ENCODE results near the gene DAD1.
A peak's percentile ranks its signal among the peaks of the same experiment; 100 is the strongest.
"Not testable (repeated sequence)": the region's sequence is repeated elsewhere in the genome, so short reads cannot be mapped to it uniquely, and the experiment has no call there.

Gene DAD1

DNA sequence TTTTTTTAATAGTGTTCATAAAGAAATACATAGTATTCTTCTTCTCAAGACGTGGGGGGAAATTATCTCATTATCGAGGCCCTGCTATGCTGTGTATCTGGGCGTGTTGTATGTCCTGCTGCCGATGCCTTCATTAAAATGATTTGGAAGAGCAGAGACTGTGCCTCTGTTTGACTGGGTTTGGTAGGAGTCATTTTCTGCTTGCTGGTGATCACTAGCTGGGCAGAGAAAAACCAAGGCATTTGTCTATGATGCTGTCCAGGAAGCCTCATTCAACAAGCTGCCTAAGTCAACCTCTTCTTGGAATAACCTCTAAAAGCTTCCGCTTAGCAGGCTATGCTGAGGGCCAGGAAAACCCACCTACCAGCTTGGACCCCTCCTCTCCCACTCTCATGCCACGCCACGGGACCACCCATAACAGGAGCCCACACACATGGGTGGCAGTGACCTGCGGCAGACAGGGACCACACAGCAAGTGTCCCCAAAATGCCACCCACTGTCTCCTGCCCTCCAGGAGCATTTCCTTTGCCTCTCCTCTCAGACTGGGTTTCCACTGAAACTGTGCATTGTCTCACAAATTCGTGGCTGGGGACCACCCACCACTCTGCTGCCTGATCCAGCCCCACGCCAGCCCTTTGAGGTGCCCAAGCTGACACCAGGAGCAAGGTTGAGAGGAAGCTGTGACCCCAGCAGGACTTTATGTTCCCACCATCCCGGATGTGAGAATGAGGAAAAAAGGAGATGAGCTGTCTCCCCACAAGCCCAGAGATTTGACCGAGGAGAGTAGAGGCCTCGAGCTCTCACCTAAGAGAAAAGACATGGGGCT, 36.8 kb downstream of the DAD1 start:
- no peak for DNase-seq (ENCODE audit: low spot score)

DNA sequence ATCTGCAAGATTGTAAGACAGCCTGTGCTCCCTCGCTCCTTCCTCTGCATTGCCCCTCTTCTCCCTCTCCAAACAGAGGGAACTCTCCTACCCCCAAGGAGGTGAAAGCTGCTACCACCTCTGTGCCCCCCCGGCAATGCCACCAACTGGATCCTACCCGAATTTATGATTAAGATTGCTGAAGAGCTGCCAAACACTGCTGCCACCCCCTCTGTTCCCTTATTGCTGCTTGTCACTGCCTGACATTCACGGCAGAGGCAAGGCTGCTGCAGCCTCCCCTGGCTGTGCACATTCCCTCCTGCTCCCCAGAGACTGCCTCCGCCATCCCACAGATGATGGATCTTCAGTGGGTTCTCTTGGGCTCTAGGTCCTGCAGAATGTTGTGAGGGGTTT, 37.4 kb downstream of the DAD1 start:
- no peak for DNase-seq (ENCODE audit: low spot score)

DNA sequence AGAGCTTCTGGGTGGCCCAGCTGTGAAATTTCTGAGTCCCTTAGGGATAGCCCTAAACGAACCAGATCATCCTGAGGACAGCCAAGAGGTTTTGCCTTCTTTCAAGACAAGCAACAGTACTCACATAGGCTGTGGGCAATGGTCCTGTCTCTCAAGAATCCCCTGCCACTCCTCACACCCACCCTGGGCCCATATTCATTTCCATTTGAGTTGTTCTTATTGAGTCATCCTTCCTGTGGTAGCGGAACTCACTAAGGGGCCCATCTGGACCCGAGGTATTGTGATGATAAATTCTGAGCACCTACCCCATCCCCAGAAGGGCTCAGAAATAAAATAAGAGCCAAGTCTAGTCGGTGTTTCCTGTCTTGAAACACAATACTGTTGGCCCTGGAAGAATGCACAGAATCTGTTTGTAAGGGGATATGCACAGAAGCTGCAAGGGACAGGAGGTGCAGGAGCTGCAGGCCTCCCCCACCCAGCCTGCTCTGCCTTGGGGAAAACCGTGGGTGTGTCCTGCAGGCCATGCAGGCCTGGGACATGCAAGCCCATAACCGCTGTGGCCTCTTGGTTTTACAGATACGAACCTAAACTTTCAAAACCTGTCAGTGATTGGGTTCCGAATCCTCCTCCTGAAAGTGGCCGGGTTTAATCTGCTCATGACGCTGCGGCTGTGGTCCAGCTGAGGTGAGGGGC, 38.9 kb downstream of the DAD1 start:
- peak; percentile 22 for DNase-seq (ENCODE audit: low spot score)

DNA sequence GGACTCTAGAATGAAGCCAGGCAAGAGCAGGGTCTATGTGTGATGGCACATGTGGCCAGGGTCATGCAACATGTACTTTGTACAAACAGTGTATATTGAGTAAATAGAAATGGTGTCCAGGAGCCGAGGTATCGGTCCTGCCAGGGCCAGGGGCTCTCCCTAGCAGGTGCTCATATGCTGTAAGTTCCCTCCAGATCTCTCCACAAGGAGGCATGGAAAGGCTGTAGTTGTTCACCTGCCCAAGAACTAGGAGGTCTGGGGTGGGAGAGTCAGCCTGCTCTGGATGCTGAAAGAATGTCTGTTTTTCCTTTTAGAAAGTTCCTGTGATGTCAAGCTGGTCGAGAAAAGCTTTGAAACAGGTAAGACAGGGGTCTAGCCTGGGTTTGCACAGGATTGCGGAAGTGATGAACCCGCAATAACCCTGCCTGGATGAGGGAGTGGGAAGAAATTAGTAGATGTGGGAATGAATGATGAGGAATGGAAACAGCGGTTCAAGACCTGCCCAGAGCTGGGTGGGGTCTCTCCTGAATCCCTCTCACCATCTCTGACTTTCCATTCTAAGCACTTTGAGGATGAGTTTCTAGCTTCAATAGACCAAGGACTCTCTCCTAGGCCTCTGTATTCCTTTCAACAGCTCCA, 39.6 kb downstream of the DAD1 start:
- no peak for DNase-seq (ENCODE audit: low spot score)

DNA sequence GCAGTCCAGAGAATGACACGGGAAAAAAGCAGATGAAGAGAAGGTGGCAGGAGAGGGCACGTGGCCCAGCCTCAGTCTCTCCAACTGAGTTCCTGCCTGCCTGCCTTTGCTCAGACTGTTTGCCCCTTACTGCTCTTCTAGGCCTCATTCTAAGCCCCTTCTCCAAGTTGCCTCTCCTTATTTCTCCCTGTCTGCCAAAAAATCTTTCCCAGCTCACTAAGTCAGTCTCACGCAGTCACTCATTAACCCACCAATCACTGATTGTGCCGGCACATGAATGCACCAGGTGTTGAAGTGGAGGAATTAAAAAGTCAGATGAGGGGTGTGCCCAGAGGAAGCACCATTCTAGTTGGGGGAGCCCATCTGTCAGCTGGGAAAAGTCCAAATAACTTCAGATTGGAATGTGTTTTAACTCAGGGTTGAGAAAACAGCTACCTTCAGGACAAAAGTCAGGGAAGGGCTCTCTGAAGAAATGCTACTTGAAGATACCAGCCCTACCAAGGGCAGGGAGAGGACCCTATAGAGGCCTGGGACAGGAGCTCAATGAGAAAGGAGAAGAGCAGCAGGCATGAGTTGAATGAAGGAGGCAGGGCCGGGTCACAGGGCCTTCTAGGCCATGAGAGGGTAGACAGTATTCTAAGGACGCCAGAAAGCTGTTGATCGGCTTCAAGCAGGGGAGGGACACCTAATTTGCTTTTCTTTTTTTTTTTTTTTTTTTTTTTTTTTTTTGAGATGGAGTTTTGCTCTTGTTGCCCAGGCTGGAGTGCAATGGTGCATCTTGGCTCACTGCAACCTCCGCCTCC, 40.9 kb downstream of the DAD1 start:
- DNase-seq (ENCODE audit: low spot score) = no peak

DNA sequence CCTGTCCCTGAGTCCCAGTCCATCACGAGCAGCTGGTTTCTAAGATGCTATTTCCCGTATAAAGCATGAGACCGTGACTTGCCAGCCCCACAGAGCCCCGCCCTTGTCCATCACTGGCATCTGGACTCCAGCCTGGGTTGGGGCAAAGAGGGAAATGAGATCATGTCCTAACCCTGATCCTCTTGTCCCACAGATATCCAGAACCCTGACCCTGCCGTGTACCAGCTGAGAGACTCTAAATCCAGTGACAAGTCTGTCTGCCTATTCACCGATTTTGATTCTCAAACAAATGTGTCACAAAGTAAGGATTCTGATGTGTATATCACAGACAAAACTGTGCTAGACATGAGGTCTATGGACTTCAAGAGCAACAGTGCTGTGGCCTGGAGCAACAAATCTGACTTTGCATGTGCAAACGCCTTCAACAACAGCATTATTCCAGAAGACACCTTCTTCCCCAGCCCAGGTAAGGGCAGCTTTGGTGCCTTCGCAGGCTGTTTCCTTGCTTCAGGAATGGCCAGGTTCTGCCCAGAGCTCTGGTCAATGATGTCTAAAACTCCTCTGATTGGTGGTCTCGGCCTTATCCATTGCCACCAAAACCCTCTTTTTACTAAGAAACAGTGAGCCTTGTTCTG, 41.6 kb downstream of the DAD1 start:
- no peak for DNase-seq (ENCODE audit: low spot score)

DNA sequence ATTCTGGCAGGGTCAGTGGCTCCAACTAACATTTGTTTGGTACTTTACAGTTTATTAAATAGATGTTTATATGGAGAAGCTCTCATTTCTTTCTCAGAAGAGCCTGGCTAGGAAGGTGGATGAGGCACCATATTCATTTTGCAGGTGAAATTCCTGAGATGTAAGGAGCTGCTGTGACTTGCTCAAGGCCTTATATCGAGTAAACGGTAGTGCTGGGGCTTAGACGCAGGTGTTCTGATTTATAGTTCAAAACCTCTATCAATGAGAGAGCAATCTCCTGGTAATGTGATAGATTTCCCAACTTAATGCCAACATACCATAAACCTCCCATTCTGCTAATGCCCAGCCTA, 42.3 kb downstream of the DAD1 start:
- no peak for DNase-seq (ENCODE audit: low spot score)

DNA sequence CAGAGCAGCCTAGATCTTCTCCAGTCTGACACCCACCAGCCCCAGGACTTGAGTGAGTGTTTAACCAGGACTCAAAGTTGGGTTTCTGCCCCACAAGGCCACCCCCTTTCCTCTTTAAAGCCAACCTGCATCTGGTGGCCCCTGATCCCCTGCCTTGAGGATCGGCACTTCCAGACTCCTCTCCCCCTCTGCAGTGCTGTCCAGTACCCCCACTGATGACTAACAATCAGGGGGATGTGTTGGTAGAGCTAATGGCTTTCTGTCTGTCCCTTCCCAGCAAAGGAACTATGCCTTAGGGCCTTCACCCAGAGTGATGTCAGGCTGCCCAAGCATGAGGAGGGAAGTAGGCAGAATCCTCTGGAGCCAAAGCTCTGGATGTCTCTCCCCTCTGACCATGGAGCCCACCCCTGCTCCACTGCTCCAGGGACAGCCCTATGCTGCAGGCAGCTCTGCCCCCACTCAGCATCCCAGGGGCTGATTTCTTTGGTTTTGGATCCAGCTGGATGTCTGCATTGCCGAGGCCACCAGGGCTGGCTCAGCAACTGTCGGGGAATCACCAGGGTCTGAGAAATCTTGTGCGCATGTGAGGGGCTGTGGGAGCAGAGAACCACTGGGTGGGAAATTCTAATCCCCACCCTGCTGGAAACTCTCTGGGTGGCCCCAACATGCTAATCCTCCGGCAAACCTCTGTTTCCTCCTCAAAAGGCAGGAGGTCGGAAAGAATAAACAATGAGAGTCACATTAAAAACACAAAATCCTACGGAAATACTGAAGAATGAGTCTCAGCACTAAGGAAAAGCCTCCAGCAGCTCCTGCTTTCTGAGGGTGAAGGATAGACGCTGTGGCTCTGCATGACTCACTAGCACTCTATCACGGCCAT, 42.9 kb downstream of the DAD1 start:
- peak; percentile 17 for DNase-seq (ENCODE audit: low spot score)

DNA sequence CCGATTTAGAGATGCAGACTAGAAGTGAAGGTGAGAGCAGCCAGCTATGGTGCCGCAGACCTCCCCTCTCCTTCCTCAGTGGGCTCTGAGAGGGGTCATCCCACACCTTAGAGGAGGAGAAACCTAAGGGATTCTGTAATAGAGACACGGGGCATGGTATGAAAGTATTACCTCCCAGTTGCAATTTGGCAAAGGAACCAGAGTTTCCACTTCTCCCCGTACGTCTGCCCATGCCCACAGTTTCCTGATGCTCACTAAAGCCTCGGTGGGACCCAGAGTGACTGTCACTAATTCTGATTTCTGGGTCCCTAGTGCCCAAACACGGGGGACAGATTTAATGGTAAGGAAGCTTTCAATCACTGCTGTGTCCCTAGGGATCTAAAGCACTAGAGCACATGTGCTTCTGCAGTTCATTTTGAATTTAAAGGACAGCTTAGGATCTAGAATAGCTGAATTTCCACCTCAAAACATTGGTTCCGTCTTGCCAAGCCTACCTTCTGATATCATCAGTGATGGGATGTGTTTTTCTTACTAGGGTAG, 44.1 kb downstream of the DAD1 start:
- no peak for DNase-seq (ENCODE audit: low spot score)

DNA sequence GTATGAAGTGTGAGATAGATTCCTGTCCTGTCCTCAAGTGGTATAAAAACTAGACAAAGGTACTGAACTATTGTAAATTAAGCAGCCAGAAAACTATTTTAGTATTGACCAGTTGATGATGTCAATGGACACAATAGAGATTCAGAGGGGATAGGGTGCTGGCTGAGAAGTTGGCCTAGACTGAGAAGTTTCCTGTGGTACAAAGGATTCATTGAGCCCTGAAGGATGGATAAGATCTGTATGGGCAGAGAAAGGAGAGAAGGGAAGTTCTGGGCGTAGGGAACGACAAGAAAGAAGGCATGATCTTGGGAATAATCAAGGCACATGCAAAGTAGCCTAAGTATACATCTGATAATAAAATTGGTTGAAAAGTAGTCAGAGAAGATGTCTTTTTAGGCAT, 44.6 kb downstream of the DAD1 start:
- no peak for DNase-seq (ENCODE audit: low spot score)

DNA sequence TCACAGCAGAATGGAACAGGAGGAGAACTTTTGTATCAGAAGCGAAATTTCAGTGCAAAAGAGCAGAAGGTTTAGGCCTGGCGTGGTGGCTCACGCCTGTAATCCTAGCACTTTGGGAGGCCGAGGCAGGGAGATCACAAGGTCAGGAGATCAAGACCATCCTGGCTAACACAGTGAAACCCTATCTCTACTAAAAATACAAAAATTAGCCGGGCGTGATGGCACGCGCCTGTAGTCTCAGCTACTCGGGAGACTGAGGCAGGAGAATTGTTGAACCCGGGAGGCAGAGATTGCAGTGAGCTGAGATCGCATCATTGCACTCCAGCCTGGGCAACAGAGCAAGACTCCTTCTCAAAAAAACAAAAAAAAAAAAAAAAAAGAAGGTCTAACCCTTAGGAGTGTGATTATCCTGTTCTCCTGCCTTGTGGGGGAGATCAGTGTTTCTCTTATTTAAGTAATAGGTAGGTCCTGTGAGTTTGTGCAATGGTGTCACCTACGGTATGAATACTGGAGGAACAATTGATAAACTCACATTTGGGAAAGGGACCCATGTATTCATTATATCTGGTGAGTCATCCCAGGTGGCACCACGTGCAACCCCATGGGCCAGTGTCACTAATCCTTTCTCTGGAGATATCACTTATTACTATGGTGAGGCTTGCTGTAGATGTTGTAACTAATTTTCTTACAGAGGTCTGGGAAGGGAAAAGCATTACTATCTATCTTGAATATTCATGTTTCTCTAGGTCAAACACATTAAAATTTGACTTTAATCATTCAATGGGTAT, 45.3 kb downstream of the DAD1 start:
- not testable (repeated sequence) for DNase-seq (ENCODE audit: low spot score)

DNA sequence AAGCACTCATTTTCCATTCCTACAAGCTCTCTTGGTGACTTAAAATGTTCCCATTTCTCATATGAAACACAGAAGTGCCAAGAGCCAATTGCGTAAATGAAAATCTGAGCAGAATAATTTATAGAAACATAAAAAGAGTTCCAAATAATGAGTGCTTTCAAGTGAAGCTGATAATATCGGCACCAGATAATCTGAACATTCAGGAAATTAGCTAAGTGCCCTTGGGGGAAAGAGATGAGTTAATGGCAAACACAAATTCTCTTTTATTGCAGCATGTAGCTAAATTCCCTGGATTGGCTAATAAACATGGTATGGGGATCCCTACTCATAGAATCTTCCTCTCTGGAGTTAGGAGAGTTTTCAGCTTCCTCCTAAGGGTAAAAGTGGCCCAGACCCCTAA, 46.7 kb downstream of the DAD1 start:
- no peak for DNase-seq (ENCODE audit: low spot score)

DNA sequence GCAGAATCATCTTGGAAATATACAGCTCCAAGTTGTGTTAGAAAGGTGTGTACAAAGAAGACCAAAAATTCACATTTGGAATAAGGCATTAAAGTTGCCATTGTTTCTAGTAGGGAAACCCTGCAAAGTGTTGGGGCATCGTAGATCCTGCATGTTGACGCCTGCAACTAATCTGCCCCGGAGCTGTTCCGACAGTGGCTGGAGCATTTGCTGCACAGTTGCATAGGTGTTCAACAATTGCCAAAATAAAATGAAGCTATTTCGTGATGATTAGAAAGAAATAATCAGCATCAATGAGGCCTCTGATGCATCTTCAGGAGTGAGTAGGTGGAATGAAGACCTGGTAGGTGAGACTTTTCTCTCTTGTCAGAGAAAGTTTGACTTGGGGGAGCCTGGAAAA, 47.3 kb downstream of the DAD1 start:
- no peak for DNase-seq (ENCODE audit: low spot score)

DNA sequence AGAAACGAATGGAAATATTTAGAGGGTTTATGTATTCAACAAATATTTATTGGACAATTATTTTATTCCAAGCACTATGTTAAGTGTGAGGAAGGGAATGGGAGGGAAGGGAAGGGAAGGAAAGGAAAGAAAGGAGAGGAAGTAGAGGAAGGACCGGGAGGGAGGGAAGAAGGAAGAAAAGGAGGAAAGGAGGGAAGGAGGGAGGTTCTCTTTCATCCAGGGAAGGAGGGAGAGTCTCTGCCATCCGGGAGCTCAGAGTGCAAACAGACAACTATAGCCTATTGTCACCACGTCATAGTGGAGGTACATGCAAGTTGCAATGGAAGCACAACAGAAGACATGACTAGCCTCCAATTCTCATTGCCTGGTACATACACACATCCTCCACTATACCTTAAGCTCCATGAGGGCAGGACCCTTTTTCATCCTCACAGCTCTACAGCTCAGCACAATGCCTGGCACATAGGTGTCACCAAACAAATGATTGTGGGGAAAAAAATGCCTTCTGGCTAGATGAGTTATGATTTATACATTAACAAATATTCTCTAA, 48.1 kb downstream of the DAD1 start:
- DNase-seq (ENCODE audit: low spot score) = no peak

DNA sequence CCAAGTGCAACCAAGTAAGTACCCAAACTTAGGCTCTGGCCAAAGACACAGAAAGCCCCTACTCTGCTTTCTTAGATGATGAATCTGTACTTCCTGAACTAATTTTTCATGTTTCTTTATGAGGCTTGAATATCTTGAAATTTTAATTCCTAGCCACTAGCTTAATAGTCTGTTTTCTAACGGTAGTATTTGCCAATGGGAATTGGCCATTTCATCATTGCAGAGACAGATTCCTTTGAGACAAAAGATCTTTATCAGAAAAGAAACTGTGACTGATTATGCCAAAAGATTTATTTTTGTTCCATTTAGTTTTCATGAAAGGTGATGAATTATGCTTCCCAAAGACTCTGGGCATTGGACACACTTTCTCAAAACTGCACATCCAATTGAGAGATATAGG, 48.7 kb downstream of the DAD1 start:
- no peak for DNase-seq (ENCODE audit: low spot score)

DNA sequence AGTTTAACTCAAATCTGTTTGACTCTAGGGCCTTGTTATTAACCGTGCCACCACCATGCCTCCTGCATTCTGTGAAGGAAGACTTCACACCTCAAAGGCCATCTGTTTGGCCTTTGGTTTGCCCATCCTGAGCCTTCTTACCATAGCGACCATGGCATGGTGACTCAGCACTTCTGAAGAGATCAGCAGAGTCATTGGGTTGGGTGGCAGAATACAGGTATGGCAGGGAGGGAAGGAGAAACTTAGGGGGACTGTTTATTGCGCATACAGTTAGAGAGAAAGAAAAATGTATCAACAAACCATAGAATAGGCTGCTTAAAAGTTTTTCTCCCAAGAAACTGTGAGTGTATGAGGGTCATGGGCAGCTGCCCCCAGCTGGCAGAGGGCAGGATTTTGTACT, 49.2 kb downstream of the DAD1 start:
- no peak for DNase-seq (ENCODE audit: low spot score)

DNA sequence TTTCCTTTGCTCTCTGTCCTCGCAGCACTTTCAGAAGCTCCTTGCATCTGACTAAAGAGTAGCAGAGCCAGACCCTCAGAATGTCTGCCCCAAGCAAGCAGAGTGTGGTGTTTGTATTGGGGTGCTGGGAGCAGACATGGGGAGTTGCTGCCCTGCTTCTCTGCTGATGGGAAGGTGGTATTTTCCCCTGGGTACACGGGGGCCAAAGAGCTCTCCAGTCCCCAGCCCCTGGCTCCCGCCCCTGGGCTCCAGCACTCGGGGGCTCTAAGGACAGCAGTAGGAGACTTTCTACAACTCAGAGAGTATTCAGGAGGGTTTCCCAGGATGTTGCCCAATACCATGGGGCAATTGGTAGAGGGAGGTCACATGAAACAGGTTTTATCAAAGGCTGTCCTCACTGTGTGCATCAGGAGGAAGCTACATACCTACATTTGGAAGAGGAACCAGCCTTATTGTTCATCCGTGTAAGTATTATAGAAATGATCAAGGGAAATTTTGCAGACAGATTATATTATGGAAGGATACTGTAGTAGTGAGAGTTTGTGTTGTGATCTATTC, 50.3 kb downstream of the DAD1 start:
- no peak for DNase-seq (ENCODE audit: low spot score)

DNA sequence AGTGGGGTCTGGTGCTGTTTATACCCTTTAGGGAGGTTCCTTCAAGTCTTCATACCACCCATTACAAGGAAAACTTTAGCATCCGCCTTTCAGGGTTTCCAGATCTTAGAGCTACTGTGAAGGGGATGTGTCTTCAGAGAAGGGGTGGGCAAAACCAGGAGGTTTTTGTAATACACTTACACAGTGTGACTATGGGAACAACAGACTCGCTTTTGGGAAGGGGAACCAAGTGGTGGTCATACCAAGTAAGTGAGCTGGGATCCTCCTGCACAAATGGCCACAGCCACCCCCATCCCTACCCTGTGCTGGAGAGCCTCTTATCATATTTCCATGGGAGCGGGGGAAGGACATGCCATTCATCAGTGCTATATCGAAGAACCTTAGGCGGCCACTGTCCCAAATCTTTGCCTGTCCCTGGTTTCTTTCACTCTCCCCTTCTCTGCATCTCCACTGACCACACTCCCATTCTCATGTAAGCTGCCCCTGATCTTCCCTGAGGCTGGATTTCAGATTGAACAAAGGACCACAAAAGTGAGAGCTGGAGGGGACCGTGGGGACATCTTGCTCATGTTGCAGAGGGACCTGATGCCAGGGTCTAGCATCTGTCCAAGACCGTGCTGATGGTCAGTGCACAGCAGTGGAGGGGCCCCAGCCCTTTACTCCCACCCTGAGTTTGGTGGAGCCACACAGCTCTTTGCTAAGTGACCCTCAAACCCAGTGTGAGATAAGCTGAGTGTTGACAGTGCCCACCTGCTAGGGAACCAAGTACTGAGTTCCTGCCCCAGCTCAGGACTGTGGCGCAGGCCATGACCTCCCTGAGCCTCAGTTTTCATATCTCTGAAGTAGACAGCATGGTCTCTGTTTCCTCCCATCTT, 51.4 kb downstream of the DAD1 start:
- DNase-seq (ENCODE audit: low spot score) = no peak

Measured in iPS-NIHi11 (cell line).